IPS-18a (cell line): Measurements from ENCODE around the gene PPP1R15B.
"Not testable (repeated sequence)": the region's sequence is repeated elsewhere in the genome, so short reads cannot be mapped to it uniquely, and the experiment has no call there.

Experiments
- H3K27ac ChIP-seq: one replicate; pipeline ENCODE4 v1.5.1; 2013; ENCODE audit warnings: low read length
- H3K27me3 ChIP-seq: one replicate; pipeline ENCODE4 v1.6.1; 2013; ENCODE audit warnings: mild to moderate bottlenecking, low read length; ENCODE audit not compliant: control insufficient read depth, insufficient read depth
- H3K36me3 ChIP-seq: one replicate; pipeline ENCODE4 v1.6.1; 2013; ENCODE audit warnings: low read depth, low read length; ENCODE audit not compliant: control insufficient read depth
- H3K4me1 ChIP-seq: one replicate; pipeline ENCODE4 v1.6.1; 2013; ENCODE audit warnings: low read depth, low read length; ENCODE audit not compliant: control insufficient read depth
- H3K4me3 ChIP-seq: one replicate; pipeline ENCODE4 v1.5.1; 2013; ENCODE audit warnings: low read length
- H3K9ac ChIP-seq: one replicate; pipeline ENCODE4 v1.6.1; 2013; ENCODE audit warnings: mild to moderate bottlenecking, low read length, moderate library complexity
- H3K9me3 ChIP-seq: one replicate; pipeline ENCODE4 v1.6.1; 2013; ENCODE audit warnings: low read depth, low read length; ENCODE audit not compliant: control insufficient read depth

PPP1R15B gene

DNA sequence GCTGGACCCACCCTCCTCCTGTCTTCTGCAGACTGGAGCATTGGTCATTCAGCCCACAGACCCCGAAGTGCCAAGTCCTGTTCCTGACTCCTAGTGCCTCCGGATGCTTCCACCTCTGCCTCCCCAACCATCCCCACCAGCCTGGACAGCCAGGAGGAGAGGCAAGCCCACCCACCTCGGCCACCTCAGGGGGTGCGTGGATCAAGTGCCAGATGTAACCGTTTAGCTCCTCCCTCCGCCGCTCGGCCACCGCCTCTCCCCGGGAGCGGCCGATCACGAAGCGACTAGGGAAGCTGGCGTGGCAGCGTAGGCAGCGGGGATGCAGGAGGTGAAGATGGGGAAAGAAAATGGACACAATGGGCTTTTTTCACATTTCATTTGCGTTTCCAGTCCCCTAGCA, 18.1 kb upstream of the PPP1R15B start:
- no peaks in the 10 kb centered on the region for H3K9me3 ChIP-seq
- peaks cover 19% of the 10 kb centered on the region for H3K36me3 ChIP-seq
- H3K9ac ChIP-seq = no peak overlapping the region
- no peaks in the 10 kb centered on the region for H3K27me3 ChIP-seq
- no peak overlapping the region for H3K27ac ChIP-seq
- H3K4me3 ChIP-seq = no peak overlapping the region
- no peaks in the 10 kb centered on the region for H3K4me1 ChIP-seq

DNA sequence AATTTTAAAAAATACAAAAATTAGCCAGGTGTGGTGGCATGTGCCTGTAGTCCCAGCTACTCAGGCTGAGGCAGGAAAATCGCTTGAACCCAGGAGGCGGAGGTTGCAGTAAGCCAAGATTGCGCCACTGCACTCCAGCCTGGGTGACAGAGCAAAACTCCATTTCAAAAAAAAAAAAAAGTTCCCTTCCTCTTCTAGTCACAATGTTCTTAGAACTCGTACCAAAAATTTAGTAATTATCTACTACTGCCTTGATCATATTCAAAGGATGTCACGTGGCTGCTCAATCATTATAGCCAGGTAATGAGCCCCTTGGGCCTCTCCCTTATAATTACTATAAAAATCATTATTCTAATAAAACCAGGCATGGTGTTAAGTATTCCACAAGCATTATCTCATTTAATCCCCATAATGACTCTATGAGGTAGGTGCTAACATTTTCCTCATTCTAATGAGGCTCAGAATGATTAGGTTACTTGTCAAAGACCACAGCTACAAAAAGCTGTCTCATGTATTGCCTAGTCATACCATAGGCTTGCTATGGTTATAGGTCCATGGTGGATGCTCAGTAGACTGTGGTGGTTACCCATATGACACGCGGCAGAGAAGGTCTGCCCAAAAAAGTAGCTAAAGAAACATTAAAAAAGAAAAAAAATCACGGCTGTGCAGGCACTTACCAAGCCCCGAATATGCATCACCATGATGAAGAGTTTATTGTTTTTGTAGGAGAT, 15.5 kb upstream of the PPP1R15B start:
- Histone ChIP-seq H3K9ac (no peak overlapping the region), H3K4me1 (no peaks in the 10 kb centered on the region), H3K36me3 (peaks cover 15% of the 10 kb centered on the region), H3K27me3 (no peaks in the 10 kb centered on the region), H3K27ac (no peak overlapping the region), H3K4me3 (no peak overlapping the region), H3K9me3 (no peaks in the 10 kb centered on the region)

DNA sequence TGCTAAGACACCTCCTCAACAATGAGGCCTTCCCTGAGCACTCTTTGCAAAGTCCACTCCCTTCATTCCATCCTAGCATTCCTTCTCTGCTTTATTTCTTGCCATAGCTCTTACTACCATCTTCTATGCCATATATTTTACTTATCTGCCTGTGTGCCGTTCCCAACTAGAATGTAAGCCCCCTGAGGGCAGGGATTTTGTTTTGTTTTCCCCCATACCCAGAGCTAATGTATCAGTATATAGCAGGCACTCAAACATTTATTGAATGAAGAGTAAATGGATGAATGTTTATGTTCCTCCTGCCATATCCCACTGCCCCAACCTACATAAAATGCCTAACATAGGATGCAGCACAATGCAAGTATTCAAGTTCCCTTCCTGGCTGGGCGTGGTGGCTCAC, 14.9 kb upstream of the PPP1R15B start:
- Histone ChIP-seq H3K36me3 (peaks cover 8% of the 10 kb centered on the region), H3K27ac (no peak overlapping the region), H3K9ac (no peak overlapping the region), H3K9me3 (no peaks in the 10 kb centered on the region), H3K4me3 (no peak overlapping the region), H3K27me3 (no peaks in the 10 kb centered on the region), H3K4me1 (no peaks in the 10 kb centered on the region)

DNA sequence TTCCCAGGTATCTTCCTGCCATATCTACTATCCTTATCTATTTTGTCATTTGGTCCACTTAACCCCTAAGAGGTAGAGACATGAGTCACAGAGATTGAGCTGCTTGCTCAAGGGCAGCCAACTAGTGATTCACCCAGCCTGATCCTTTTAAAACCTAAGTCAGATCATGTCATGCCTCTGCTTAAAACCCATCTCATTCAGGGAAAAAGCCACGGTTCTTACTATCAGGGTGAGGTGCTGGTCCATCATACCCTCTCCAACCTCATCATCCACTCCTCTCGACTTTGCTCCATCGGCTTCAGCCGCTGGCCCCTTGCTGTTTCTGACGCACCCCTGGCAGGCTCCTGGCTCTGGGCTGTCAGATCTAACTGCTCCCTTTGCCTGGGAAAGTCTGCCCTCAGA, 14.4 kb upstream of the PPP1R15B start:
- H3K27ac ChIP-seq = no peak overlapping the region
- H3K27me3 ChIP-seq = no peaks in the 10 kb centered on the region
- peaks cover 8% of the 10 kb centered on the region for H3K36me3 ChIP-seq

DNA sequence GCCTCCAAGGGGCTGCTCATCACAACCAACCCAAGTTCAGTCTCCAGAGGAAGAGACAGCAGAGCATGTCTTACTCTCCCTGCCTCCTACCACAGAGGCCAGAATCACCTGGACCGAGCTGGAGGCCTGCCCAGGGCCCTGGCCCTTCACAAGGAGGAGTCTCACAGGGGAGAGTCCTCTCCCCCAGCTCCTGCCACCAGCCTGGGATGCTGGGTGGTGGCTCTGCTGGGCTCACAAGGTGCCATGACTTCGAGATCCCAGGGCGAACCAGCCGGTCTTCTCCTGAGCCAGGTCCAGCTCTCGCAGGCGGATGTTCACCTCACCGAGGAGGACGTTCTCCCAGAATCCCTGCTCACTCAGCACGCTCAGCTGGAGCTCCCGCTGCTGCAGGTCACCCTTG, 13.0 kb upstream of the PPP1R15B start:
- Histone ChIP-seq H3K4me1 (peaks cover 8% of the 10 kb centered on the region), H3K27ac (no peak overlapping the region), H3K27me3 (no peaks in the 10 kb centered on the region), H3K4me3 (no peak overlapping the region), H3K9ac (no peak overlapping the region), H3K36me3 (peaks cover 8% of the 10 kb centered on the region), H3K9me3 (no peaks in the 10 kb centered on the region)

More for the DNA sequence above, 14.4 kb upstream of the PPP1R15B start:
- H3K4me3 ChIP-seq = no peak overlapping the region
- no peaks in the 10 kb centered on the region for H3K9me3 ChIP-seq
- H3K4me1 ChIP-seq = no peaks in the 10 kb centered on the region
- H3K9ac ChIP-seq = no peak overlapping the region

DNA sequence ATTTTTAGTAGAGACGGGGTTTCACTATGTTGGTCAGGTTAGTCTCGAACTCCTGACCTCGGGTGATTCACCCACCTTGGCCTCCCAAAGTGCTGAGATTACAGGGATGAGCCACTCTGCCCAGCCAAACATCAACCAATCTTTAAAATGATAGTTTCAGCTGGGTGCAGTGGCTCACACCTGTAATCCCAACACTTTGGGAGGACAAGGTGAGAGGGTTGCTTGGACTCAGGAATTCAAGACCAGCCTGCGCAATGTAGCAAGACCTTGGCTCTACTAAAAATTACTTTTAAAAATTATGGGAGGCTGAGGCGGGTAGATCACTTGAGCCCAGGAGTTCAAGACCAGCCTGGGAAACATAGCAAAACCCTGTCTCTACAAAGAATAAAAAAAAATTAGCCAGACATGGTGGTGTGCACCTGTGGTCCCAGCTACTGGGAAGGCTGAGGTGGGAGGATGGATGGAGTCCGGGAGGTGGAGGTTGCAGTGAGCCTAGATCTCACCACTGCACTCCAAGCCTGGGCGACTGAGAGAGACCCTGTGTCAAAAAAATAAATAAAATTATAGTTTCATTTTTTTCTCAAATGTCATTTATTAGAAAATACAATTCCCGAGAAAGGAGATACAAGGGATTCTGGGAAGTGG, 10.6 kb upstream of the PPP1R15B start:
- H3K27me3 ChIP-seq, H3K4me1 ChIP-seq, H3K9ac ChIP-seq, H3K36me3 ChIP-seq, H3K4me3 ChIP-seq, H3K9me3 ChIP-seq, H3K27ac ChIP-seq: not testable (repeated sequence)

DNA sequence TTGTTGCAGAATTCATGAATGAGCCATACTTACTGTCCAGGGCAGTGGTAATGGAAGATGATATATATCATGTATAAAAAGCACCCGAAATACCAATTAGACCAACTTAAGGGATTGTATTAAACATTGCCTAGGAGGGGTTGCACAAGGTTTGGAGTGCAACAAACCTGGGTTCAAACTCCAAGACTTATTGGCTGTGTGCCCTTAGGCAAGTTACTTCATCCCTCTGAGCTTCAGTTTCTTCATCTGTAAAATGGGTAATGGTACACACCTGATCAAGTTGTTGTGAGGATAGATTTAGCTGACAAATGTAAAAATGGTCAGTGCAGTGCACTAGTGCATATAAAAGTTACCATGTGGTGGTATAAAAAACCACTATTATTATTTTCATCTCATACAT, 9.8 kb upstream of the PPP1R15B start:
- Histone ChIP-seq H3K4me1 (peaks cover 8% of the 10 kb centered on the region), H3K9me3 (no peaks in the 10 kb centered on the region), H3K36me3 (peaks cover 8% of the 10 kb centered on the region)

DNA sequence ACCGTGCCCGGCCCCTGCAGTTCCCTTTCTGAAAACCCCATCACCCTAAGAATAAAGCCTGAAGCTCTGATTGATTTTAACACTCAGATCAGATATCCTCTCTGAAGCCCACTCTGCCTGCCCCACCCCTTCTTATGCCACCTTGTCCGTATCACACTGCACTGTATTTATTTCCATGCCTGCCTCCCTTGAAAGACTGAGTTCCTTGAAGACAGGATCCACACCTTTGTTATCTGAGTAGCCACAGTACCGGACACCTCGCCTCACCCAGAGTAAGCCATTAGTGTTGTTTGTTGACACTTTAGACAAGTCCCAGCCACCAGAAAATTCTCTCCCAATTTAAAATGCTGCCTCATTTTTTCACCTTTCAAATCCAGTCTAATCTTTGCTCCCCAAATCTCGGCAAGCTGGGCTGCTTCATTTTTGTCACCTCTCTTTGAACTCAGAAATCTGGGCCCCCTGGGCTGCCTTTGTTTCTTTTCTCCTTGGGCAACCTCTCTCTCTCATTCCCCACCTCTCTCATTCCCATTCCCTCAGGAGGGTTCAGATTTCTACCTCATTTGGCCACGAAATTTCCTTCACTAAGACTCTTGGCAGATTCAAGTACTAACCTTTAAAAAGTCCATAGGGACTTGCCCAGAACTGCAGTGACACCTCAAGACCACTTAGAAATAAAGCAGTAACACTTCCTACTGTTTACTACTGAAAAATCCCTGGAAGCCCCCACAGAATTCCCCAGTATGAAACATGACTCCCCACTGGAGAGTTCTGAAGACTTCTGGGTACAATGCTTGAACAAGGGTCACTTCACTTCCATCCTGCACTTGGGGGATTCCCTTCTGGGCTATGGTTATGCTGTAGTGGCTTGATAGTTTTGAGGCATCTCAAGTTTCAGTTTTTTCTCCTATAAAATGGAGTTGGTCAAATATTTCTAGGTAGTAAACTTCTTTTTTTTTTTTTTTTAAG, 8.7 kb upstream of the PPP1R15B start:
- Histone ChIP-seq H3K27me3 (no peaks in the 10 kb centered on the region), H3K4me1 (peaks cover 8% of the 10 kb centered on the region), H3K36me3 (peaks cover 8% of the 10 kb centered on the region), H3K9ac (no peak overlapping the region), H3K4me3 (peak overlapping the region; percentile 5), H3K9me3 (no peaks in the 10 kb centered on the region), H3K27ac (no peak overlapping the region)

More for the DNA sequence above, 9.8 kb upstream of the PPP1R15B start:
- H3K27me3 ChIP-seq = no peaks in the 10 kb centered on the region
- no peak overlapping the region for H3K9ac ChIP-seq
- no peak overlapping the region for H3K27ac ChIP-seq
- H3K4me3 ChIP-seq = no peak overlapping the region

DNA sequence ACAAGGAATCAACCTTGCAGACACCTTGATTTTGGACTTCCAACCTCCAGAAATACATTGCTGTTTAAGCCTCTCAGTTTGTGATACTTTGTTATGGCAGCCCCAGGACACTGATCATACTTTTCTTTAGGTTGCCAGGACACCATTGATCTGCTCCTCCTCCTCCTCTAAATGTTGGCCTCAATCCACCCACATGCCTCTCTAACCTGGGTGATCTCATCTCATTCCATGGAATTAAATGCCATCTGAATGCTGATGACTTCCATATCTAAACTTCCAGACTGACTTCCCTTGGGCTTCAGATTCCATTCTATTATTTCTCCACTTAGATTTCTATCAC, 7.4 kb upstream of the PPP1R15B start:
- H3K9me3 ChIP-seq = no peaks in the 10 kb centered on the region
- no peak overlapping the region for H3K4me3 ChIP-seq
- peaks cover 8% of the 10 kb centered on the region for H3K4me1 ChIP-seq
- H3K36me3 ChIP-seq = no peaks in the 10 kb centered on the region
- no peak overlapping the region for H3K9ac ChIP-seq
- no peak overlapping the region for H3K27ac ChIP-seq
- H3K27me3 ChIP-seq = no peaks in the 10 kb centered on the region

DNA sequence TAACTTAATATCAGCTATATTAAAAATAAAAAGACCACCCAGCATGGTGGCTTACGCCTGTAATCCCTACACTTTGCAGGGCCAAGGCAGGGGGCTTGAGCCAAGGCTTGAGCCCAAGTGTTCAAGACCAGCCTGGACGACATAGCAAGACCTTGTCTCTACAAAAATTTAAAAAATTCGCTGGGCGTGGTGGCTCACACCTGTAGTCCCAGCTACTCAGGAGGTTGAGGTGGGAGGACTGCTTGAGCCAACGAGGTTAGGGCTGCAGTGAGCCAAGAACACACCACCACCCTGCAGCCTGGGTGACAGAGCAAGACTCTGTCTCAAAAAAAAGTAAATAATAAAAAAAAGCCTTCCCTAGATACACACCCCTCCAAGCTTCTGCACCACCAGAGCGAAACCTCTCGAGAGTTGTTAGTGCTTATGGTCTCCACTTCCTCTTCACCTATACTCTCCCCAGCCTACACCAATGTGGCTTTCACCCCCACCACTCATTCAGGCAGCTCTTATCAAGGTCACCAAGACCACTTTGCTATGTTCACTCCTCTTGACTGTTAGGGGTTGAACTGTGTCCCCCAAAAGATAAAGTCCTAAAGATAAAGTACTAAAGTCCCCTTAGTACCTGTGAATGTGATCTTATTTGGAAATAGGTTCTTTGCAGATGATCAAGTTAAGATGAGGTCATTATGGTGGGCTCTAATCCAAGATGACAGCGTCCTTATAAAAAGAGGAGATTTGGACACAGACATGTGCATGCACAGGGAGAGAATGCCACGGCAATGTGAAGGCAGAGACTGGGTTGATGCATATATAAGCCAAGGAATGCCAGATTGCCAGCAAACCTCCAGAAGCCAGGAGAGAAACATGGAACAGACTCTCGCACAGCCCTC, 6.8 kb upstream of the PPP1R15B start:
- no peak overlapping the region for H3K27ac ChIP-seq
- H3K4me1 ChIP-seq = peaks cover 8% of the 10 kb centered on the region
- no peaks in the 10 kb centered on the region for H3K9me3 ChIP-seq

More for the DNA sequence above, 6.8 kb upstream of the PPP1R15B start:
- H3K36me3 ChIP-seq = no peaks in the 10 kb centered on the region
- H3K27me3 ChIP-seq = no peaks in the 10 kb centered on the region
- H3K9ac ChIP-seq = no peak overlapping the region
- H3K4me3 ChIP-seq = no peak overlapping the region
